NCI-H69 (cell line): ENCODE measurements around the gene ZDHHC1.
A peak's percentile ranks its signal among the peaks of the same experiment; 100 is the strongest.

Experiments
- DNase-seq: peaks from one replicate; lab custom pipeline; 2025; lab: John Stamatoyannopoulos, UW

Gene ZDHHC1, protein sequence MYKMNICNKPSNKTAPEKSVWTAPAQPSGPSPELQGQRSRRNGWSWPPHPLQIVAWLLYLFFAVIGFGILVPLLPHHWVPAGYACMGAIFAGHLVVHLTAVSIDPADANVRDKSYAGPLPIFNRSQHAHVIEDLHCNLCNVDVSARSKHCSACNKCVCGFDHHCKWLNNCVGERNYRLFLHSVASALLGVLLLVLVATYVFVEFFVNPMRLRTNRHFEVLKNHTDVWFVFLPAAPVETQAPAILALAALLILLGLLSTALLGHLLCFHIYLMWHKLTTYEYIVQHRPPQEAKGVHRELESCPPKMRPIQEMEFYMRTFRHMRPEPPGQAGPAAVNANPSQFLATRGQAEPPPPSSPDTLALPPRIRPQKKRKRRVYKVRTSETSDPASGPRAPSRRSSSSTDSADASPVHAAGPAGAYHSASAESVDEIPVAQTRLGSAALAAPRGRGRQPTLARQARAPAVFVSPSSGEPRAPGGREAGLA

DNA sequence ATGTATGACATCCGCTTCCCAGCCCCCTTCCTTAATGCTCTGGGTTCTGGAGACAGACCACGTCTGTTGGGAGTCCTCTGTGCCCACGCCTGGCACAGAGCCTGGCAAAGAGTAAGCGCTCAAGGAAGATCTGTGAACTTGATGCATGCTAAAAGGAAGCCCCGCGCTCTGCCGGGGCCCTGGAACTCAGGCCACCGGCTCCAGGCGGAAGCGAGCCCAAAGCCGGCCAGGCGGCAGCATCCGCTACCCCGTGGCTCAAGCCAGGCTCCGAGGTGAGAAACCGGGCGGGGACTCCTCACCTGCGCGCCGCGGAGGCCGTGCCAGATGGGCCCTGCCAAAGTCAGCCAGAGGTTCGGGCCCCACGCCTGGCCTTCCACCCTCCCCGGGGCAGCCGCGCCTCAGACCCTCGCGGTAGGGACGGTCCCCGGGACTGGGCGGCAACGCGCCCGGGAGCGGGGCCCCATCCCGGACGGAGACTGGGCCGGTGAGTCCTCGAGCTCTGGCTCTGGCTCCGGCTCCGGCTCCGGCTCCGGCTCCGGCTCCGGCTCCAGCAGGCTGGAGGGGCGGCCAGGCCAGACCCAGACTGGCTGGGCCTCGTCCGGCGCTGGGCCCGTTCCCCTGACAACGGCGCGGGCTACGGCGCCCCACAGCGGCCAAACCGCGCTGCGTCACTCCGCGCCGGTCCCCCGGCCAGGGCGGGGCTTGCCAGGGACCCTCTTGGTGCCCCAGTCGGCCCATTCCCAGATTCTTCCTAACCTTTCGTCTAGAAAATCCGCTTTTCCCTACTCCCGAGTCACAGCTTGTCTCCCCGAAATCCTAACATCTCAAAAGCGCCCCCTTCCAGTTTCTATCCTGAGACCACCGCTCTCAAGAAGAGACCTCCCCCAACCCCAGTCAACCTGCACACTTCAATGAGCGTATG lies at the start of gene ZDHHC1:
Gene ZDHHC1 (minus strand): TSS at position 606 of the 922 bp plus-strand sequence. CDS start 8,702 bp downstream, outside the sequence.
- peak; percentile 76 for DNase-seq

- no peak for DNase-seq
Observed at GRCh38 chr16:67464565-67464964, 48.3 kb upstream of the ZDHHC1 start.

GRCh38 chr16:67463691-67464090 lies 47.4 kb upstream of the ZDHHC1 start:
- no peak for DNase-seq

- no peak for DNase-seq
Observed at GRCh38 chr16:67463059-67463458, 46.8 kb upstream of the ZDHHC1 start.

GRCh38 chr16:67462279-67462655 lies 46.0 kb upstream of the ZDHHC1 start:
- DNase-seq = no peak

GRCh38 chr16:67461600-67462278 lies 45.5 kb upstream of the ZDHHC1 start:
- no peak for DNase-seq

DNA sequence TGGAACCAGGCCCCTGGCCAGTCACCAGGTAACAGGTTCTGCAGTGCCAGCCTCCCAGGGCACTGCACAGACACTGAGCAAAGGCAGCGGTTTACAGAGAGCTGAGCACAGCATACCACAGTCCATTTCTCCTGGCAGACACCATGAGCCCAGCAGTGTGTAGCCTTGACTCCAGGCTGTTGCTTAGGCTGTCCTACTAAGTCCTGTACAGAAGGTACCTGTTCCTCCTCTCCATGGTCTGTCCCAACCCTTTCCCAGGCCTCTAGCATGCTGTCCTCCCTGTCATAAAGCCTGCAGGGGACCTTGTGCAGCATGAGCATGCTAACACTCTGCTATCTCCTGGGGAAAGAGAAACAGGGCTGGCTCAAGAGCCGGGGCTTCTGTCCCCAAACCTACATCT lies 44.7 kb upstream of the ZDHHC1 start:
- no peak for DNase-seq

- DNase-seq = no peak
Observed at GRCh38 chr16:67460168-67460567, 43.9 kb upstream of the ZDHHC1 start.

- no peak for DNase-seq
Observed at GRCh38 chr16:67459861-67460150, 43.5 kb upstream of the ZDHHC1 start.

DNA sequence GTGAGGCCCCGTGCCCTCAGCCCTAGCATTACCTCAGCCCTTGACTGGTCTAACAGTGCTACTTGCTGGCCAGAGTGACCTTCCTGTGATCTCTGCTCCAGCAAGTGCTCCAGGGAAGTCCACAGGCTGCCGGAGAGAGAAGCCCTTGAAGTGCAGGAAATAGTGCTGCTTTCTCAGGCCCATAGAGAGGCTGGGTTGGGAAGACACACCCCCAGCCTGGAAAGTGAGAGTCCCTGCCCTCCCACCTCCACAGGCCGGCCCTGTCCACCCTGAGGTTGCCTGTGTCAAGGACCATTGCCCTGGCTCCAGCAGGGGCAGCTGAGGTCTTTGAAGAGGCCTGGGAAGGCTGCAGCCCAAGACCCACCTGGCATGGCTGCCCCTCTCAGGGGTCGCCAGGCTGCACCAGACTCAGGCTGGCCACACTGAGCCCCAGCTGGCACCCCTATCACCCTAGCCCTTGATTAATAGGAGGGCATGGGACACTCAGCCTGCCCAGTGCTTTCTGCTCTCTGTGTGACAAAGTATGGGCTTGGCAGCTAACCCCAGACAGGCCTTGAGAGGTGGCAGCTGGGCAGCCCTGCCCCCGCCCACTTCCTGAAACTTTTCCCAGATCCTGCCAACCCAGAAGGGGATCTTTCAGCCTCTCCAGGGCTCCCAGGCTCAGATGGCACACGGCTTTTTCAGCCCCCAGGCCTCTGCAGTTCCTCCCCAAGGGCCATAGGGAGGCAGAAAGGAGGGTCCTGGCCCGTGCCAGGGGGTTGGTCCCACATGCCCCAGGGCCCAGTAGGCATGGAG lies 43.0 kb upstream of the ZDHHC1 start:
- peak; percentile 20 for DNase-seq

- no peak for DNase-seq
Observed at GRCh38 chr16:67458121-67458641, 41.9 kb upstream of the ZDHHC1 start.

DNA sequence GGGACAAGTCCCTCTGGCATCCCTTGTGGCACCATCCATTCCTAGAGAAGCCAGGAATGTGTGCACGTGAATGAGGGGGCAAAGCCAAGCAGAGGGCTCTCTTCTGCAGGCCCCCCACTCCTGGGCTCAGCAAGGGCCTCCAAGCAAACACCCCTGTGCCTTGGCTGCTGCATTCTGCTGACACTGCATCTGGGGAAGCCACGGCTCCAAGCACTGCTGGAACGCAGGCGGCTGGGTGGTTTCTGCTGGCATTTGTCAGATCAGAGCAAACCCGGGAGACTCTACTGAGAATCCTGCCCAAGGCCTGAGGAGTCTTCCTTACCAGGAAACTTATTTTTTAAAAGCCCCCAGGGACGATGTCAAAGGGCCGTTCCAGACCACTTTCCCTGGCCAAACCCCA lies 41.3 kb upstream of the ZDHHC1 start:
- DNase-seq = no peak

GRCh38 chr16:67456391-67457081 lies 40.3 kb upstream of the ZDHHC1 start:
- peak; percentile 8 for DNase-seq

- no peak for DNase-seq
Observed at GRCh38 chr16:67454852-67455251, 38.6 kb upstream of the ZDHHC1 start.

GRCh38 chr16:67454104-67454503 lies 37.8 kb upstream of the ZDHHC1 start:
- DNase-seq = no peak

DNA sequence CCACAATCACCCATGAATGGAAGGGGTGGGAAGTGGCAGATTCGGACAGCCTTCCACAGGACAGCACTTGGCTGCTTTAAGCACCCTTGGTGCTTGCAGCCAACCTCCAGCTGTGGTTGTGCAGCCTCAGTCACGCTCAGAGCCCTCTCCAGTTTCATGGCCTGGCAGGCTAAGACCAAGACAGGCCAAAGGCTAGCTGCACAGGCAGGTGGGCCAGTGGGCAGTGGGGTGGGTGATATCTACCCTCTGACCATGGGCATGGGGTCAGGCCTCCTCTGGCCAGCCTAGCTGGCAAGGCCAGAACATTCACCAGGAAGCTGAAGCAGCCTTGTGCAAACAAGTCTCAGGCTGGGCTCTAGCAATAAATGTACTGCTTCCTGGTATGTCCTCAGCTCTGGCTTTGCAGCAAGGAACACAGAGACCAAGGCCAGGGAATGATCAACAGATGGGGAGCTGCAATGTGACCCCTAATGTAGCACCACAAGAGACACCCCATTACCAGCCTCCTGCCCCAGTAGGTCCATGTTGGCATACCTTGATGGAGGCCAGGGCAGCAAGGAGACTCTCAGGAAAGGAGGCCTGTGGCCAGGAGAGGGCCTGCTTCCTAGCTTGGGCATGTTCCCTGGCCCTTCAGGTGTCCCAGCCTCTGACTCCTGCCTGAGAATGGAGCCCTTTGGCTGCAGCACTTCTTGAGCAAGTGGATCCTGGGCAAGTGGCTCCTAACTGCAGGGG lies 35.6 kb upstream of the ZDHHC1 start:
- DNase-seq = no peak

DNA sequence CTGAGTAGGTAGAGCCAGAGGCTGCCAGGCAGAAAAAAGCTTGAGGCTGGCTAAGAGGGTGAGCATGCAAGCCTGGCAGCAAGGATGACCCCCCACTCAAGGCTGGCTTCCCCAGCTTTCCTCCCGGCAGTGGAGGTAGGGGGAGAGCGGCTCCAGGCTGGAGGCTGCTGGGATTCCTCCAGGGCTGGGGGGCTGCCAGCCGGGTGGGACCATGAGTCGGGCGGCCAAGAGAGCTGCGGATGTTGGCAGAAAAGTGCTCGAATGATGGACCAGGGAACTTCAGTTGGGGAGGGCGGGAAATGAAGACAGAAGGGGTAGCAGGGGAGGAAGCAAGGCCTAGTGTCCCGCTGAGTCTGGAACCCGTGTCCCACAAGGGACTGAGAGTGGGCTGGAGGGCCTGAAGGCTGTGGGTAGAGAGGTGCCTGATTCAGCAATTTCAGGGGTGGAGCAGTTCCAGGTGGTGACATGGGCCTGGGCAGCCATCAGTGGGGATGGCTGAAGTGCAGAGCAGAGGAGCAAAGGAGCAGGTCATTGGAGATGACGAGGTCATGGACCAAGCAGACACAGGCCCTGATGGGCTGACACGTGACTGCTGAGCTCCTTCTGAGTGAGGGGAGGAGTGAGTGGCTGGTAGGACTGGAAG lies 34.9 kb upstream of the ZDHHC1 start:
- DNase-seq = no peak

DNA sequence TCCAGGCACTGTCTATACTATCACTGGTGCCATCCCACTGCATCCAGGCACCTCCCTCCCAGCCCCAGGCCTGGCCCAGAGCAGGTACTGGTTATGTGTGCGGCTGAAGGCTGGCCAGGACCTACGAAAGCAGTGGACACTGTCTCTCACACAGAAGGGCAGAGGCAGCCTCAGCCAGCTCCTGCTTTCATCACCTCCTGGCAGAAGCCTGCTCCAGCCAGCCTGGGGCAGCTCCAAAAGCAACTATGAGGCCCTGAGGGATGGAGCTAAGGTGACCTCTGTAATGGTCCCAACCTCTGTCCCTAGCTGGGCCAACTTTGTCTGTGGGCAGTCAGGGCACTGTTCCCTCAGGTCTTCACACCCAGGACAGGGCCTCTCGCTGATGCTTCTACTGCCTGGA lies 33.5 kb upstream of the ZDHHC1 start:
- no peak for DNase-seq

GRCh38 chr16:67449336-67449735 lies 33.1 kb upstream of the ZDHHC1 start:
- DNase-seq = no peak

GRCh38 chr16:67448580-67448979 lies 32.3 kb upstream of the ZDHHC1 start:
- no peak for DNase-seq
